ENCODE data around the gene ZC3H12A.
A peak's percentile ranks its signal among the peaks of the same experiment; 100 is the strongest.

ZC3H12A gene

DNA sequence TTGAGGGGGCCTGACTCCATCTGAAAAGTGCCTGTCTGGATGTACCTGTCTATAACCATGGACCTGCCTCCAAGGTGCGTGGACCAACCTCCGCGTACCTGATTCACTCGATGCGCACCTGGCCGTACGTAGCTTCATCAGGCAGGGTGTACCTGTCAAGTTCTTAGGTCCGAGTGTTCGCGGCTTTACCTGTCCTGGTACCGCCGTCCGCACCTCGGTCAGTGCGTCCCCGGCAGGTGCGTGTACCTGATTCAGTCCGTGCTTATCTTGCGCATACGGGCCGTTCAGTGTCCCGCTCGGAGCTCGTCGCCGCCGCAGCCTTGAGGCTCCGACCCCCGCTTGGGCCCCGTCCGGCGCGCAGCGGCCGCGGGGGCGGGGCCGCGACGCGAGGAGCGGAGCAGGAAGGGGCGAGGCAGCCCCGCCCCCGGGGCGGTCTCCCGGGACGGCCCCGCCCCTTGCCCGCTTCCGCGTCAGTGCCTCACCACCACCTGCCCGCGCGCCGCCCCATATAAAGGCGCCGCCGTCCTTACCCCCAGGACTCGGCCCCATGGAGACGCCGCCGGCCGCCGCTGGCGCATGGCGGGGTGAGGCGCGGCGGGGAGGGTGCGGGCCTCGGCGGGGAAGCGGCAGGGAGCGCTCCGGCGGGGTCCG lies at the start of gene ZC3H12A:
Gene ZC3H12A (plus strand): TSS at position 535 of the 651 bp plus-strand sequence. CDS start 917 bp downstream, outside the sequence.
- ATAC-seq (ENCODE audit: low read depth) (peak; percentile 69), DNase-seq (ENCODE audit: low spot score in 2 of 2) (peak; percentile 96)
- Mint-ChIP-seq H3K36me3 (peaks cover 22% of the 10 kb centered on the region), H3K27me3 (no peaks in the 10 kb centered on the region), H3K4me1 (peaks cover 32% of the 10 kb centered on the region), H3K4me3 (peak within 1 kb of the TSS; percentile 99), H3K9me3 (no peaks in the 10 kb centered on the region), H3K27ac (peak within 1 kb of the TSS; percentile 99)

DNA sequence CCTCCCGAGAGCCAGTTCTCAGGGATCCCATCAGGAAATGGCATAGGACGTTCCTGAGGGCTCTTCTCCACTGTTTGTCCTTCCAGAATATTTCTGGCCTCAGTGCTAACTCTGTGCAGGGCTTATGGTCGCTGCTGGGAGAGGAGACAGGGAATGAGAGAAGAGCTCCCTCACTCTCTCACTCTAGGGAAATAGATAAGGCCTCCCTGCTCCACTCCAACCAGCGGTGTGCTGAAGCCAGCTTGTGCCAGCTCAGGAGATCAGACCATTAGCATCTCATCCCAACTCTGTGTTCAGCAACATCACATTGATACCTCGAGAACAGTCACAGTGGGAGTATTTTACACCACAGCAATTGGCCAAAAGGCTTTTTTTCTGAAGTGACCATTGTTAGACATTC lies 49.2 kb upstream of the ZC3H12A start:
- Mint-ChIP-seq H3K27ac (no peak overlapping the region), H3K36me3 (no peaks in the 10 kb centered on the region), H3K27me3 (peaks cover 19% of the 10 kb centered on the region), H3K9me3 (no peaks in the 10 kb centered on the region), H3K4me1 (no peaks in the 10 kb centered on the region), H3K4me3 (no peak overlapping the region)
- ATAC-seq (ENCODE audit: low read depth) (no peak), DNase-seq (ENCODE audit: low spot score in 2 of 2) (no peak)

GRCh38 chr1:37429029-37429428 lies 45.4 kb upstream of the ZC3H12A start:
- ATAC-seq (ENCODE audit: low read depth) (no peak), DNase-seq (ENCODE audit: low spot score in 2 of 2) (no peak)
- no peaks in the 10 kb centered on the region for H3K9me3 Mint-ChIP-seq
- H3K36me3 Mint-ChIP-seq, result no peaks in the 10 kb centered on the region
- H3K4me1 Mint-ChIP-seq, result no peaks in the 10 kb centered on the region
- no peak overlapping the region for H3K27ac Mint-ChIP-seq
- no peak overlapping the region for H3K4me3 Mint-ChIP-seq
- peaks cover 17% of the 10 kb centered on the region for H3K27me3 Mint-ChIP-seq

GRCh38 chr1:37430103-37430985 lies 44.0 kb upstream of the ZC3H12A start:
- Mint-ChIP-seq H3K36me3 (no peaks in the 10 kb centered on the region), H3K27me3 (peaks cover 17% of the 10 kb centered on the region), H3K27ac (no peak overlapping the region), H3K9me3 (no peaks in the 10 kb centered on the region), H3K4me1 (no peaks in the 10 kb centered on the region), H3K4me3 (no peak overlapping the region)
- ATAC-seq (ENCODE audit: low read depth) (no peak), DNase-seq (ENCODE audit: low spot score in 2 of 2) (no peak)

- peaks cover 13% of the 10 kb centered on the region for H3K27me3 Mint-ChIP-seq
- ATAC-seq (ENCODE audit: low read depth), result no peak
- no peak for DNase-seq (ENCODE audit: low spot score in 2 of 2)
- no peak overlapping the region for H3K27ac Mint-ChIP-seq
- no peaks in the 10 kb centered on the region for H3K4me1 Mint-ChIP-seq
- no peaks in the 10 kb centered on the region for H3K36me3 Mint-ChIP-seq
- H3K9me3 Mint-ChIP-seq, result no peaks in the 10 kb centered on the region
- no peak overlapping the region for H3K4me3 Mint-ChIP-seq
These were observed 41.7 kb upstream of the ZC3H12A start for GRCh38 chr1:37432716-37433115.

- no peak for ATAC-seq (ENCODE audit: low read depth)
- no peaks in the 10 kb centered on the region for H3K9me3 Mint-ChIP-seq
- no peaks in the 10 kb centered on the region for H3K4me1 Mint-ChIP-seq
- no peak for DNase-seq (ENCODE audit: low spot score in 2 of 2)
- H3K36me3 Mint-ChIP-seq, result no peaks in the 10 kb centered on the region
- H3K27ac Mint-ChIP-seq, result no peak overlapping the region
- H3K27me3 Mint-ChIP-seq, result peaks cover 16% of the 10 kb centered on the region
- no peak overlapping the region for H3K4me3 Mint-ChIP-seq
These were observed 41.2 kb upstream of the ZC3H12A start for GRCh38 chr1:37433171-37433570.

DNA sequence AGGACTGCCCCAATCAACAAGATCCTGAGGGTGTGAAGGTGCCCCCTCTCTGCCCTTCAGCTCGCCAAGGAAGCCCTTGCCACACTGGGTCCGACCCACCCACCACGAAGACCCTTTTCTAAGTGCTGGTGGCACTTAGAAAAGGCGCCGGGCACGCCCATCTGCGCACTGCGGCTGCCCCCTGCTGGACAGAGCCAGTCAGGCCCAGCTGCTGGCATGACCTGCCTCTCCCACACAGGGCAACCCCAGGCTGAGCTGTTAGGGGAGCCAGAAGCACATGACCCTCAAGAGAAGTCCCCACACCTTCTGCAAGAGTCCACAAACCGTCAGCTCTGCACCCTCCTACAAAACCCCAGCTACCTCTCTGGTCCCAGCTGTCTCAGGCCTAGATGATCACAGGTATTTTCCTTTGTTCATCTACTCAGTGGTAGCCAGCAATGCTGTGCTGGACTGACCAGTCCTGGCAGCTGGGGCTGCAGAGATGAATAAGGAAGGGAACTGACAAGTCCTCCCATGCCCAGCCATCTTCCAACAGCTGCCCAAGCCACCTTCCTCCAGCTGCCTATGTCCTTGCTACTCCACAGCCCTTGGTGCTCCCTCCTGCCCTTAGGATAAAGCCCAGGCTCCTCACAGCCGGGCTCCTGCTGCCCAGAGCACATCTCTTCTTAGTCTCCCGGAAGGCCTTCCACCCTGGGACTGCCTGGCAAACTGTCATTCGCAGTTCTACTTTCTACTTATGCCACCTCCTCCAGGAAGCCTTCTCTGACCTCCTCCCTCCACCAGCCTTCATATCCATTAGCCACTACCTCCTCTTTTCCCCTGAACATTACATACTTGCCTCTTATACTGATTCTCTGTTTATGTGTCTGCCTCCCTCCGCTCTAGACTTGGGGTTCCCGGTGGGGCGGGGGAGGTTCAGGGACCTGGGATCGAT lies 39.8 kb upstream of the ZC3H12A start:
- peaks cover 19% of the 10 kb centered on the region for H3K27me3 Mint-ChIP-seq
- DNase-seq (ENCODE audit: low spot score in 2 of 2), result peak; percentile 72 to 79
- no peak overlapping the region for H3K27ac Mint-ChIP-seq

GRCh38 chr1:37437087-37437486 lies 37.3 kb upstream of the ZC3H12A start:
- Mint-ChIP-seq H3K4me1 (no peaks in the 10 kb centered on the region), H3K27me3 (peaks cover 14% of the 10 kb centered on the region), H3K27ac (no peak overlapping the region), H3K36me3 (no peaks in the 10 kb centered on the region), H3K4me3 (no peak overlapping the region), H3K9me3 (no peaks in the 10 kb centered on the region)
- ATAC-seq (ENCODE audit: low read depth), result no peak
- DNase-seq (ENCODE audit: low spot score in 2 of 2), result no peak

More for the DNA sequence above, 39.8 kb upstream of the ZC3H12A start:
- Mint-ChIP-seq H3K9me3 (no peaks in the 10 kb centered on the region), H3K4me3 (no peak overlapping the region), H3K36me3 (no peaks in the 10 kb centered on the region), H3K4me1 (no peaks in the 10 kb centered on the region)
- peak; percentile 90 for ATAC-seq (ENCODE audit: low read depth)

GRCh38 chr1:37438037-37438868 lies 36.1 kb upstream of the ZC3H12A start:
- no peaks in the 10 kb centered on the region for H3K36me3 Mint-ChIP-seq
- ATAC-seq (ENCODE audit: low read depth) (no peak), DNase-seq (ENCODE audit: low spot score in 2 of 2) (no peak)
- H3K27me3 Mint-ChIP-seq, result peaks cover 22% of the 10 kb centered on the region
- no peak overlapping the region for H3K27ac Mint-ChIP-seq
- peaks cover 4% of the 10 kb centered on the region for H3K4me1 Mint-ChIP-seq
- H3K9me3 Mint-ChIP-seq, result no peaks in the 10 kb centered on the region
- H3K4me3 Mint-ChIP-seq, result no peak overlapping the region

DNA sequence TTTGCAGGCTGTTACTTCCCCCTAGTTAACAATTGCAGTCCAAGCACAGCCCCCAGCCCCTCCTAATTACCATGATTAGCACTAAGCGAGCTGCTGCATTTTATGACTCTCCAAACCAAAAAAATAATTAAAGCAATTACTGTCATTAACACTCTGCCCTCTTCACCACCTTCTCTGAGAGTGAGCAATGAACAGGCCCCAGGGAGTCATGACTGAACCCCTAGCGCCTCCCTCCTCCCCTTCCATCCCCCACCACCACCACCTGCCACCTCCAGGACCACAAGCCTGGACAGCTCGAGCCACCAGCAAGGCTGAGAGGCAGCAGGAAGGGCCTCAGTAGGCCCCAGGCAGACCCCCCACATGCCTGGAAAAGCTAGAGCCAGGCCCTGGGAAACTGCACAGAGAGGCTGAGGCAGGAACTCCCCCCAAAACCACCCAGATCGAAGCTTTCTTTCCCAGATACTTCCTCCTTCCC lies 35.5 kb upstream of the ZC3H12A start:
- Mint-ChIP-seq H3K4me3 (no peak overlapping the region), H3K27me3 (peaks cover 22% of the 10 kb centered on the region), H3K9me3 (no peaks in the 10 kb centered on the region), H3K36me3 (no peaks in the 10 kb centered on the region), H3K27ac (no peak overlapping the region), H3K4me1 (peaks cover 4% of the 10 kb centered on the region)
- DNase-seq (ENCODE audit: low spot score in 2 of 2) (no peak), ATAC-seq (ENCODE audit: low read depth) (no peak)

- peaks cover 22% of the 10 kb centered on the region for H3K27me3 Mint-ChIP-seq
- H3K4me1 Mint-ChIP-seq, result peaks cover 4% of the 10 kb centered on the region
- no peaks in the 10 kb centered on the region for H3K9me3 Mint-ChIP-seq
- H3K4me3 Mint-ChIP-seq, result no peak overlapping the region
- H3K27ac Mint-ChIP-seq, result no peak overlapping the region
- ATAC-seq (ENCODE audit: low read depth) (no peak), DNase-seq (ENCODE audit: low spot score in 2 of 2) (no peak)
- no peaks in the 10 kb centered on the region for H3K36me3 Mint-ChIP-seq
These were observed 34.9 kb upstream of the ZC3H12A start for GRCh38 chr1:37439349-37439995.

GRCh38 chr1:37441490-37441889 lies 32.9 kb upstream of the ZC3H12A start:
- DNase-seq (ENCODE audit: low spot score in 2 of 2) (no peak), ATAC-seq (ENCODE audit: low read depth) (no peak)
- Mint-ChIP-seq H3K4me3 (no peak overlapping the region), H3K9me3 (no peaks in the 10 kb centered on the region), H3K36me3 (peaks cover 1% of the 10 kb centered on the region), H3K27me3 (peaks cover 27% of the 10 kb centered on the region), H3K4me1 (peaks cover 4% of the 10 kb centered on the region), H3K27ac (no peak overlapping the region)

DNA sequence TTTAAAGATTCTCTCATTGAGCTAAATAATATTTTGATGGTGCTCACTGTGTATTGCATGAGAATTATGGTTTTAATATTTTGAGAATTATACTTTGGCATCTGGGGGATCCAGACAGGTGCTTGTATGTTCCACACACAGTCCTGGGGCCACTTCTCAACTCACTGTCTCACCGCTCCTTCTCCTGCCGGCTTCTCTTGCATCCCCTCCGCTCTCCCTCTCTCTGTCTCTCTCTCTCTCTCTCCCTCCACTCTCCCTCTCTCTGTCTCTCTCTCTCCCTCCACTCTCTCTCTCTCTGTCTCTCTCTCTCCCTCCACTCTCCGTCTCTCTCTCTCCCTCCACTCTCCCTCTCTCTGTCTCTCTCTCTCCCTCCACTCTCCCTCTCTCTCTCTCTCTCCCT lies 32.2 kb upstream of the ZC3H12A start:
- no peak overlapping the region for H3K27ac Mint-ChIP-seq
- peaks cover 29% of the 10 kb centered on the region for H3K27me3 Mint-ChIP-seq
- DNase-seq (ENCODE audit: low spot score in 2 of 2) (no peak), ATAC-seq (ENCODE audit: low read depth) (no peak)
- no peak overlapping the region for H3K4me3 Mint-ChIP-seq
- H3K9me3 Mint-ChIP-seq, result no peaks in the 10 kb centered on the region
- H3K36me3 Mint-ChIP-seq, result peaks cover 1% of the 10 kb centered on the region
- peaks cover 4% of the 10 kb centered on the region for H3K4me1 Mint-ChIP-seq

All from memory B cell (primary cell).